Left hindlimb (tissue), 1 donor: ENCODE measurements around the gene HGF.
"Not testable (repeated sequence)": the region's sequence is repeated elsewhere in the genome, so short reads cannot be mapped to it uniquely, and the experiment has no call there.

Source experiments
- DNase-seq: peaks from one replicate; pipeline ENCODE4 v3.0.0-alpha.2; 2018

The HGF gene

GRCh38 chr7:81769891-81770727 is at the start of gene HGF:
TSS of gene HGF (minus strand) at chr7:81770047. CDS start at chr7:81769971, 76 bp downstream.
- peak; percentile 71 for DNase-seq

DNA sequence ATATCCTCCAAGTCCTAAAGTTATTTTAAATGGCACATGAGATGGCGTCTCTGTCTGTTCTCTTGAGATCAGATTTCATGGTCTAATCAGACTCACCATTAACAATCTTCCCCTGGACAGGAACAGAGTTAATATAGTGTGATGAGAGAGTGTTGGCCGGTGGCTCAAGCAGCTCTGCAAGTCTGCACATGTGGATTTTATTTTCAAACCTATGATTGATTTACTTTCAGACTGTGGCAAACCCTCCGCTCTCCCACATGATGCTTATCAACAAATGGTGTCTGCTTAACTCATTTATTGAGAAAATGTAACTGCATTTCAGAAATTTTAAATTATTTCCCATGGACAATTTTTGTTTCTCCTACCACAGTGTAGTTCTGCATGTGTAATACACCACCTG is 46.5 kb upstream of the HGF start:
- no peak for DNase-seq

DNA sequence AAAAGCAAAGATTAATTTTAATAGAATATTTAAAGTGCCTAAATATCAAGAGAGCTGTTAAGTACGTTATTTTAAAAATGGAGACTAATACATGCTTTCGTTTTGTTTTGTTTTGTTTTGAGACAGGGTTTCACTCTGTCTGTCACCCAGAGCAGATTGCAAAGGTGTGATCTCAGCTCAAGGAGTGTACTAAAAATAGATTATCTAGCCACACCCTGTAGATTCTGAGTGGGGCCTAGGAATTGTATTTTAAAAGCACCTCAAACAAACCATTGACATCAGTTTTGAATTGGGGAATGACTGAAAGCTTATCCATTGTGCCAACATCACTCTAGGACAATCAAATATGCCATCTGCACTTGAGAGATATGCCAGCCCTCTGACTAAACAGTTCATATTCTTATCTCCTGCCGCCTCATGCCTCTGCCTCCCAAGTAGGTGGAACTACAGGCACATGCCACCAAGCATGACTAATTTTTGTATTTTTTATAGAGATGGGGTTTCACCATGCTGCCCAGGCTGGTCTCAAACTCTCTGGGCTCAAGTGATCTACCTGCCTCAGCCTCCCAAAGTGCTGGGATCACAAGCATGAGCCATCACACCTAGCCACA is 43.1 kb upstream of the HGF start:
- not testable (repeated sequence) for DNase-seq

- DNase-seq, result no peak
These were observed 42.4 kb upstream of the HGF start for GRCh38 chr7:81811956-81812865.

DNA sequence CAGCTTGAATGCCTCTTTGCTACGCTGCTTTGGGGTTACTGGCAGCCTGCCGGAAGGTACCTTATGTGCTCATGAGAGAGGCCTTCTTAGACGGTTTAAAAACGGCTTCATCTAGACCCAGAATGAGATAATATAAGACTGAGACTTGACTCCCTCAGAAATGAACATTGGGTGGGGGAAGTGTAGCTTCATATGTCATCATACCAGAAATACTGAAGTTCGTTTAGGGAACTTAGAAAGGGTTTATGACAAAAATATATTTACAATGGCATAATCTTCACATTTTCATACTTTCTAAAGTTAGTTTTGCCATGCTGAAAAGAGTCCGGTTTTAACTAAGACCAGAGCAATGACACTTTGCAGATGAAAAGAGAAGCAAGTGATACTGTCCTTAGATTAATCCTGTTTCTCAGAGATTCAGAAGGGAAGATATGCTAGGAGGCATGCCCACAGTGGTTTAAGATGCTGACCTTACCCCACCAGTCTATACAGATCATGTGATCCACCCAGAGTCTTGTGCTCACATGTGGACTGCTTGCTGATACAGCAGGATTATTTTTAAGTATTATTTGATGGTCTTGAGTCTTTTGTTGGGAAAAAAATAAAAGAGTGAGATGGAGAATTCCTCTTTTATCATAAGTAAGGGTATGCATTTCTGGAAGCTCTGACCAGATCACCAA is 40.8 kb upstream of the HGF start:
- no peak for DNase-seq

DNA sequence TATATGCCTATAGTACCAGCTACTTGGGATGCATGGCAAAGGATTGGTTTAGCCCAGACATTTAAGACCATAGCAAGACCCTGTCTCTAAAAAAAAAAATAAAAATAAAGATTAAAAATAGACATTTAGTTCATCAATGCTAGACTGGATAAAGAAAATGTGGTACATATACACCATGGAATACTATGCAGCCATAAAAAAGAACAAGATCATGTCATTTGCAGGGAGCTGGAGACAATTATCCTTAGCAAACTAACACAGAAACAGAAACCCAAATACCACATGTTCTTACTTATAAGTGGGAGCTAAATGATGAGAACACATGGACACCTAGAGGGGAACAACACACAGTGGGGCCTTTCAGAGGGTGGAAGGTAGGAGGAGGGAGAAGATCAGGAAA is 38.5 kb upstream of the HGF start:
- DNase-seq, result not testable (repeated sequence)

DNA sequence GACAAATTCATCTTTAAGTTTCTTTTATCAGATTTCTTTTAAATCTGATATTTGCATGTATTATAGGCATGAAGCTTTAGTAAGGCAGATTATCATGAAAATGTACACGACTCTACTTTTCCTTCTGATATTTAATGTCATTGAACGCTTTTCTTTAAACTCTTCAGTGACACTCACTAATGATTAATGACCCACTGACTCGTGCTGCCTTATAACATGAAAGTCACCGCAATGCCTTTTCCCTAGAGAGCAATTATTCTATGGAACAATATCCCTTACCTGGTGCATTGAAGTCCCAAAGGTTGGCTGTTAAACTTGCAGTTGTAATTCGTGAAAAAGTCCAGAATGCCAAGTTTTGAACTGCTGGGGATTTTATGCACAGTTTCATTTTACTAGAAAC is 33.4 kb upstream of the HGF start:
- DNase-seq, result no peak

DNA sequence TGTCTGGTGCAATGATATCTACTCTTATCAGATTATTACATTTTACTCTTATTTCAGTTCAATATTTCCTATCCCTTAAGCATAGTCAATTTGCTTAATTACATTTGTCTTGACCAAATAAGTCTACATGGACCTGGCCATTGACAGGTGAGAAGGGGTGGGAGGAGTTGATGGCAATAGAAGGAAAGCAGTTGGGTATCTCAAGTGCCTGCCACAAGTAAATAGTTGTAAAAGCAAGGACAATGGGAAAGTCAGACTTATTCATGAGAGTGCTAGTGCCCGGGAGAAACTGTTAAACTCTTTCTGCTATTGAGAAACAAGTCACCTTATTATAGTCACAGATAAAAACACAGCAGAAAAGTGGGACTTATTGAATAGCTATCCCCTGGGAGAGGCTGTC is 32.4 kb upstream of the HGF start:
- no peak for DNase-seq

GRCh38 chr7:81801532-81801931 is 31.7 kb upstream of the HGF start:
- no peak for DNase-seq

GRCh38 chr7:81791568-81792518 is 22.0 kb upstream of the HGF start:
- no peak for DNase-seq

- DNase-seq, result no peak
These were observed 20.8 kb upstream of the HGF start for GRCh38 chr7:81790686-81791085.

DNA sequence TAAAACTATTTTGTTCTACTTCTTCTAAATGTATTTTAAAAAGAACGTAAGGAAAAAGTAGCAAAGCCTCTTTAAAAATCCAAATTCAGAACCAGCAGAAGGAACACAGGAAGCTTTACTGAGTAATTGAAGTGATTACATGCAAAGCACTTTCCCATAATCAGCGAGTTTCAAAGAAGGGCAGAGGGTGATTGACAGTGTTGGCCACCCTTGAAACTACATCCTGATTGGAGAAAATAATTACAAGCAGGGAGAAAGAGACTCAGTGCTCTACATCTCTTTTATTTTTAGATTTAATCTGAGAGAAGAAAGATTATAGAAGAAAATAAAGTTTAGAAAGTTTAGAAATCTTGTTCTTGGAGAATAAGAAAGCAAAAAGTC is 20.3 kb upstream of the HGF start:
- no peak for DNase-seq

DNA sequence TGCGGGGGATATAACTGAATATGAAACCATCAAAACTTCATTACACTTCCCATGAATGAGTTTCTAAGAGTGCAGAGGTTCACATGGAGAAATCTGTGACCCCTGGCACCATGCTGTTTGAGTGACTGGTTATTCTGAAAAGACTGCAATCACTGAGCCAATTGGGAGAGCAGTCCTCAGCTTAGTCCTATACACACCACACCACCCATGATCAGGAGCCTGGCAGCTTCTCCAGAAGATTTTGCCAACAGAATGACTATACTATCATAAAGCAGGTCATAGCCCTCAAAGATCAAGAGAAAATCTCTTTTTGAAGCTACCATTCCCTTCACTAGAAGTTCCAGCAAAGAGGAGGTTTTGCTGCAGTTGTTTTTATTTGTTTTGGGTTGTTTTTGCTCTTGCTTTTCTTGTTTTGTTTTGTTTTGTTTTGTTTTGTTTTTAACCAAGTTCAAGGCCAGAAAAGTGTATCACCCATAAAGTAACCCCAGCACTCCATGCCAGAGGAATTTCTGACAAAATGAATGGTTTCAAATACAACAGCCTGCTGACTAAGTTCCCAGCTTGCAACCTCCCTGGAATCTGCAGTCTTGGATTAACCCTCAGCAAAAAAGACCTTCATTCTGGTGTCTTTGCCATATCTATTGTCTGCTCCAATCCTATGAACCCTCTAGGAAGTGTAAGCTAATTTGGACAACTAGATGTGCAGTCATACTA is 19.7 kb upstream of the HGF start:
- DNase-seq, result no peak

- no peak for DNase-seq
These were observed 18.4 kb upstream of the HGF start for GRCh38 chr7:81788246-81788645.

- DNase-seq, result no peak
These were observed 14.0 kb upstream of the HGF start for GRCh38 chr7:81783818-81784217.

GRCh38 chr7:81780914-81781693 is 11.3 kb upstream of the HGF start:
- no peak for DNase-seq

GRCh38 chr7:81779706-81780105 is 9.9 kb upstream of the HGF start:
- DNase-seq, result no peak

DNA sequence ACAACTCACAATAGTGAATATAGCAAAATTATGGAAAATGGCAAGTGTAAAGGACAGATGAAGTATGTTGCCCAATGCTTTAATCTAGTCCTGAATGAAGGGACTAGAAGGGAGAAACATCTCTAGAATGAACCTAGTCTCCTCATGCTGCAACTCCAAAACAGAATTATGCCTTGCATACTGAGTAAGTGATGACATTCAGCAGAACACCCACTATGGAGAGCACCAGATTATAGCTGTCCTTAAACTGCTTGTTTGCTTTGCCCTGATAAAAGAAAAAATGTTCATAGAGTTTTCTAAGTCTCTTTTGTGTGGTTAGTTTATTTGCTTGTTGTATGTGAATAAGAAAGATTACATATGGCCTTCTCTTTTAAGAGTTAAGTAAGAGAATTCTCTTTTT is 7.8 kb upstream of the HGF start:
- DNase-seq, result no peak

- no peak for DNase-seq
These were observed 7.2 kb upstream of the HGF start for GRCh38 chr7:81776948-81777630.

GRCh38 chr7:81776161-81776560 is 6.3 kb upstream of the HGF start:
- DNase-seq, result no peak
